Right atrium auricular region (tissue), 2 donors: ENCODE results near the gene LTA4H. TPM values are rescaled to one million over a fixed set of nuclear protein-coding genes. Genes with fewer than 3 reads are reported as not detected.

Source experiments
- DNase-seq: peaks from one replicate; pipeline ENCODE4 v3.0.0-alpha.2; 2019; ENCODE audit warnings: low spot score
- H3K27ac ChIP-seq, 2 donors: fragments of 200-600 bp; sonication (generic); 1 replicate in 1 of 2; 2 replicates in 1 of 2; pipeline ENCODE4 v1.5.1; 2016 to 2019
- H3K27me3 ChIP-seq, 2 donors: fragments of 200-600 bp; sonication (generic); one replicate each; pipeline versions ENCODE4 v1.5.1 to v1.6.0; 2017 to 2019
- H3K36me3 ChIP-seq: fragments of 200-600 bp; sonication (generic); one replicate; pipeline ENCODE4 v1.5.1; 2016
- H3K4me1 ChIP-seq, 2 donors: fragments of 200-600 bp; sonication (generic); one replicate each; pipeline versions ENCODE4 v1.5.1 to v1.6.0; 2017 to 2019
- H3K4me3 ChIP-seq, 2 donors: fragments of 200-600 bp; sonication (generic); 1 replicate in 1 of 2; 2 replicates in 1 of 2; pipeline ENCODE4 v1.5.1; 2017 to 2019; ENCODE audit warnings: mild to moderate bottlenecking in 1 of 2, moderate library complexity in 1 of 2
- H3K9me3 ChIP-seq, 2 donors: fragments of 200-600 bp; sonication (generic); one replicate each; pipeline ENCODE4 v1.5.1; 2019
- total RNA-seq, 2 donors: library from RNA; depleted of rRNA; stranded (reverse); fragments of >200 nt; gene quantifications; one replicate each; pipeline ENCODE4 v1.1.0, GENCODE V29; 2016
- TF ChIP-seq, protein P1 (sequence below), 2 donors: fragments of 200-600 bp; sonication (generic); IDR thresholded peaks; one replicate each; pipeline ENCODE4 v1.5.1; 2019; ENCODE audit warnings: antibody characterized with exemption in 2 of 2

The LTA4H gene
- total RNA-seq, 2 donors from 2014 or later, result 42.3 to 45.5 TPM

DNA sequence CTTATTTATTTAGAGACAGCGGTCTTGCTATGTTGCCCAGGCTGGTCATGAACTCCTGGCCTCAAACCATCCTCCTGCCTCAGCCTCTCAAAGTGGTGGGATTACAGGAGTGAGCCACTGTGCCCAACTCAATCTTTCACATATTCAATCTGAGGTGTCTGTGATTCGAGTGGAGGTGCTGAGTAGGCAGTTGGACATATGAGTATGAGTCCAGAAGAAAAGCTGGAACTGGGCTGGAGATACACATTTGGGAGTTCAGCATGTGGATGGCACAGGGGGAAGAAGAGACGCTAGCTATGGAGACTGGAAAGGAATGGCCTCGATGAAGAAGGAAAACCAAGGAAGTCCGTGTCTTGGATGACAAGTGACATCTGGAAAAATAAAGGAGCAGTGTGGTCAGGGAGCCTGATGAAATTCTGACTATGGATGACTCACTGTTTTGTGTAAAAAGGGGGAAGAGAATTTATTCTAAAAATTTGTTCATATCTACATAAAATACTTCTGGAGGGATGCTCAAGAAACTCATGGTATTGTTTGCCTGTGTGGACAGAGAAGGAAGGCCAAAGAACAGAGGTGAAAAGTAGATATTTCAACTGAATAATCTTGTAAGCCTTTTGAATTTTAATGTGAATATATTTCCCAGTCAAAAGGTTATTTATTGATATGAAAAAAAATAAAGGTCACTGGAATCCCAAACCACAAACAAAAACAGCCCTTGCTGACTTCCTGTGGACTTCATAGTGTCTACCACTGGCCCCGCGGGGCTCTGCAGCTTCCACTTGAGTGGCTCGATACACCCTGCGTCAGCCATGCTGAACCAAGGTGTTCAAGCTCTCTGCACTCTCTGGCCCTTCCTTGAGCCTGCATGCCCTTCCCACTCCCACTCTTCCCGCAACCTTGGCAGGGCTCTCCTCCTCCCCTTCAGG, 8.9 kb upstream of the LTA4H start:
- Histone ChIP-seq H3K27me3 (no peaks in the 10 kb centered on the region), H3K4me1 (no peaks in the 10 kb centered on the region), H3K36me3 (no peaks in the 10 kb centered on the region), H3K4me3 (no peak overlapping the region), H3K27ac (no peak overlapping the region), H3K9me3 (no peaks in the 10 kb centered on the region)
- DNase-seq, result no peak
- TF ChIP-seq, protein P1, sequence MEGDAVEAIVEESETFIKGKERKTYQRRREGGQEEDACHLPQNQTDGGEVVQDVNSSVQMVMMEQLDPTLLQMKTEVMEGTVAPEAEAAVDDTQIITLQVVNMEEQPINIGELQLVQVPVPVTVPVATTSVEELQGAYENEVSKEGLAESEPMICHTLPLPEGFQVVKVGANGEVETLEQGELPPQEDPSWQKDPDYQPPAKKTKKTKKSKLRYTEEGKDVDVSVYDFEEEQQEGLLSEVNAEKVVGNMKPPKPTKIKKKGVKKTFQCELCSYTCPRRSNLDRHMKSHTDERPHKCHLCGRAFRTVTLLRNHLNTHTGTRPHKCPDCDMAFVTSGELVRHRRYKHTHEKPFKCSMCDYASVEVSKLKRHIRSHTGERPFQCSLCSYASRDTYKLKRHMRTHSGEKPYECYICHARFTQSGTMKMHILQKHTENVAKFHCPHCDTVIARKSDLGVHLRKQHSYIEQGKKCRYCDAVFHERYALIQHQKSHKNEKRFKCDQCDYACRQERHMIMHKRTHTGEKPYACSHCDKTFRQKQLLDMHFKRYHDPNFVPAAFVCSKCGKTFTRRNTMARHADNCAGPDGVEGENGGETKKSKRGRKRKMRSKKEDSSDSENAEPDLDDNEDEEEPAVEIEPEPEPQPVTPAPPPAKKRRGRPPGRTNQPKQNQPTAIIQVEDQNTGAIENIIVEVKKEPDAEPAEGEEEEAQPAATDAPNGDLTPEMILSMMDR (IDR thresholded peaks at IDR 0.05), result no peak

DNA sequence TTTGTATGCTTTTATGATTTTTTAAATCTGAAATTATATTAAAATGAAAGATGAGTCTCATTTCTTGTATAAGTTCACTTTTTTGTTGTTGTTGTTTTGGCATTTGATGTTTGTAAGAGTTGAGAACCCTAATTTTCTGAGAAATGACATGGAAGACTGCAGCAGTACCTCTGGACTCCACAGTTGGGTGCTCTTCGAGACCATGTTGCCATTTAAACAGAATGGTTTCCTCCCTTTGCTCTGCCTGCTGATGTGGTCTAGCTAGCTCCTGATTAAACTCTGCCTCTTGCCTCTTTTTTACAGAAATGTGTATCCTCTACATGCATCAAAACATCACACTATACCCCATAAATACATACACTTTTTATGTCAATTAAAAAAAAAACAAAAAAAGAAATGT, 5.8 kb upstream of the LTA4H start:
- no peaks in the 10 kb centered on the region for H3K27me3 ChIP-seq
- no peaks in the 10 kb centered on the region for H3K4me1 ChIP-seq
- H3K36me3 ChIP-seq, result no peaks in the 10 kb centered on the region
- TF ChIP-seq, protein P1 (IDR thresholded peaks at IDR 0.05), result no peak
- H3K9me3 ChIP-seq, result no peaks in the 10 kb centered on the region
- no peak overlapping the region for H3K27ac ChIP-seq
- DNase-seq, result no peak
- no peak overlapping the region for H3K4me3 ChIP-seq

DNA sequence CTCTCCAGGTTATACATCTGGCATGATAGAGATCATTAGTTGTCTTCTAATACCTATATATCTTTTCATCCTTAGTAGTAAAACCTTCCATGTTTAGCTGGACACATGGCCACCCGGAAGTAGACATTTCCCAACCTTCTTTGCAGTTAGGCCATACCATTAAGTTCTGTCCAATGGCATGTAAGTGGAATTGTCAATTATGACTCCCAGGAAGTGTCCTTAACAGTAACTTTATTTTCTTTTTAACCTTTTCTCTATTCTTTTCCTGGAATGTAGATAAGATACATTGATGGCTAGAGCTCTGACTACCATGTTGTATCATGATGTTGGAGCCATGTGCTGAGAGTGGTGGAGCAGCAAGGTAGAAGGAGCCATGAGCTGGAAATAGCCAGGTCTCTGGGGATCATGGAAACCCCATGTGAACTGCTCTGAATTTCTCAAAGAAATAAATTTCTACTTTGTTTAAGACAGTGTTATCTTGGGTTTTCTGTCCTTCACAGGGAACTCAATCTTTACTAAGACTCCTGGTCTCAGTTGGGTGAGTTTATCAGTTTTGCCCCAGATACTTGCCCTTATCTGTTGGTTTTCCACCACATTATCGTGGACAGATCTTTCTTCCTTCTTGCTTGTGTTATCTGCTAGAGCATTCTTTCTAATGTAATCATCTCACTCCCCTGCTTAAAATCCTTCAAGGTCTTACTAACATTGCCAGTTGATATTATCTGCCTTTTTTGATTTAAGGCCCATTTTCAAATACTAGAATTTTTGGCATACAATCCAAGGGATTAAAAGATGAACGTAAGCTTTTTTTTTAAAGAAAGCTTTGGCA, 5.1 kb upstream of the LTA4H start:
- DNase-seq, result no peak
- no peaks in the 10 kb centered on the region for H3K27me3 ChIP-seq
- no peaks in the 10 kb centered on the region for H3K9me3 ChIP-seq
- H3K36me3 ChIP-seq, result no peaks in the 10 kb centered on the region
- TF ChIP-seq, protein P1 (IDR thresholded peaks at IDR 0.05), result no peak
- H3K4me1 ChIP-seq, result no peaks in the 10 kb centered on the region
- H3K27ac ChIP-seq, result no peak overlapping the region
- no peak overlapping the region for H3K4me3 ChIP-seq

DNA sequence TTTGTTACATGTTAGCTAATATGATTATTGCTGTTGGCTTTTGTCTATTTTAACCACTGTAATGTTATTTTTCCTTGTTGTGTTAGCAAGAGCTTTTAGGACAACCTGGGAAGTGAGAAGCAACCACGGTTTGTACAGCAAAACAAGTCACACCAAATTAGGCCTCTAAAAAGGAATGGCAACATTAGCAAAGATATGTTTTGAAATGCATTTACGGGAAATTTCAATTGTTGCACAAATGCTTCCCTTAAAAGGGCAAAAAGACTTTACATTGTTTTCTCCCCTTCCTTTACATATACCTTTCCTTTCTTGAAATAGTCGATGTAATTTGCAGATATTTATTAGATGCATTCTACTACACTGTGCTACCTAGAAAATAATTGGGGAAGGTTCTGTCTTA, 4.1 kb upstream of the LTA4H start:
- no peak for DNase-seq
- no peaks in the 10 kb centered on the region for H3K36me3 ChIP-seq
- TF ChIP-seq, protein P1 (IDR thresholded peaks at IDR 0.05), result no peak
- no peaks in the 10 kb centered on the region for H3K4me1 ChIP-seq
- H3K4me3 ChIP-seq, result no peak overlapping the region
- no peaks in the 10 kb centered on the region for H3K9me3 ChIP-seq
- no peaks in the 10 kb centered on the region for H3K27me3 ChIP-seq
- no peak overlapping the region for H3K27ac ChIP-seq

DNA sequence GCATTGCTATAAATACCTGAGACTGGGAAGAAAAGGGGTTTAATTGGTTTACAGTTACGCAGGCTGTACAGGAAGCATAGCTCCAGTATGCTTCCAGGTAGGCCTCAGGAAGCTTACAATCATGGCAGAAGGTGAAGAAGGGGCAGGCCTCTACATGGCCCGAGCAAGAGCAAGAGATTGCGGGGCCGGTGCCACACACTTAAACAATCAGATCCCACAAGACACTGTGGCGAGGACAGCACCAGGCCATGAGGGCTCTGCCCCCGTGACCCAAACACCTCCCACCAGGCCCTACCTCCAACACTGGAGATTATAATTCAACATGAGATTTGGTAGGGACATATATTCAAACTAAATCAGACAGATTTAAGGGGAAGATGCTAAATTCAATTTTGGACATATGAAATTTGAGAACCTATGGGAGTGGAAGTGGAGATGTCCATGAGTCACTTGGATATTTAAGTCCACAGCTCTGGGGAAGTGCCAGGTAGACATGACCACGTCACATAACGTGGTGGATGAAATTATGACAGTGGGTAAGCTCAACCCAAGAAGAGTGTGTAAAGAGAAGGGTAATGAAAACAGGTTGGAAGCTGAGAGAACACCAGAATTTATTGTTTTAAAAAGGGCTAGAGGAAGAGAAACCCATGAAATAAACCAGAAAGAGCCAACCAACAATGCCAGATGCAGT, 1.5 kb upstream of the LTA4H start:
- no peaks in the 10 kb centered on the region for H3K27me3 ChIP-seq
- peaks cover 0 to 14% of the 10 kb centered on the region in 2 donors for H3K4me1 ChIP-seq
- H3K27ac ChIP-seq, result no peak overlapping the region
- no peaks in the 10 kb centered on the region for H3K9me3 ChIP-seq
- H3K36me3 ChIP-seq, result no peaks in the 10 kb centered on the region
- H3K4me3 ChIP-seq, result no peak overlapping the region
- TF ChIP-seq, protein P1 (IDR thresholded peaks at IDR 0.05), result no peak
- no peak for DNase-seq
